ENCODE measurements around the gene UNC13A. TPM values are rescaled to one million over a fixed set of nuclear protein-coding genes. Genes with fewer than 3 reads are reported as not detected.

UNC13A gene
- total RNA-seq, 1 experiment from 2014 or later, result 0.18 TPM

DNA sequence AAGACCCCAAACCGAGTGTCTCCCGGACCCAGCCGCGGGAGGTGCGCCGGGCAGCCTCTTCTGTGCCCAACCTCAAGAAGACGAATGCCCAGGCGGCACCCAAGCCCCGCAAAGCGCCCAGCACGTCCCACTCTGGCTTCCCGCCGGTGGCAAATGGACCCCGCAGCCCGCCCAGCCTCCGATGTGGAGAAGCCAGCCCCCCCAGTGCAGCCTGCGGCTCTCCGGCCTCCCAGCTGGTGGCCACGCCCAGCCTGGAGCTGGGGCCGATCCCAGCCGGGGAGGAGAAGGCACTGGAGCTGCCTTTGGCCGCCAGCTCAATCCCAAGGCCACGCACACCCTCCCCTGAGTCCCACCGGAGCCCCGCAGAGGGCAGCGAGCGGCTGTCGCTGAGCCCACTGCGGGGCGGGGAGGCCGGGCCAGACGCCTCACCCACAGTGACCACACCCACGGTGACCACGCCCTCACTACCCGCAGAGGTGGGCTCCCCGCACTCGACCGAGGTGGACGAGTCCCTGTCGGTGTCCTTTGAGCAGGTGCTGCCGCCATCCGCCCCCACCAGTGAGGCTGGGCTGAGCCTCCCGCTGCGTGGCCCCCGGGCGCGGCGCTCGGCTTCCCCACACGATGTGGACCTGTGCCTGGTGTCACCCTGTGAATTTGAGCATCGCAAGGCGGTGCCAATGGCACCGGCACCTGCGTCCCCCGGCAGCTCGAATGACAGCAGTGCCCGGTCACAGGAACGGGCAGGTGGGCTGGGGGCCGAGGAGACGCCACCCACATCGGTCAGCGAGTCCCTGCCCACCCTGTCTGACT is 39.0 kb upstream of the UNC13A start:
- H3K4me3 ChIP-seq (ENCODE audit: low read depth, low read length), result no peak overlapping the region

DNA sequence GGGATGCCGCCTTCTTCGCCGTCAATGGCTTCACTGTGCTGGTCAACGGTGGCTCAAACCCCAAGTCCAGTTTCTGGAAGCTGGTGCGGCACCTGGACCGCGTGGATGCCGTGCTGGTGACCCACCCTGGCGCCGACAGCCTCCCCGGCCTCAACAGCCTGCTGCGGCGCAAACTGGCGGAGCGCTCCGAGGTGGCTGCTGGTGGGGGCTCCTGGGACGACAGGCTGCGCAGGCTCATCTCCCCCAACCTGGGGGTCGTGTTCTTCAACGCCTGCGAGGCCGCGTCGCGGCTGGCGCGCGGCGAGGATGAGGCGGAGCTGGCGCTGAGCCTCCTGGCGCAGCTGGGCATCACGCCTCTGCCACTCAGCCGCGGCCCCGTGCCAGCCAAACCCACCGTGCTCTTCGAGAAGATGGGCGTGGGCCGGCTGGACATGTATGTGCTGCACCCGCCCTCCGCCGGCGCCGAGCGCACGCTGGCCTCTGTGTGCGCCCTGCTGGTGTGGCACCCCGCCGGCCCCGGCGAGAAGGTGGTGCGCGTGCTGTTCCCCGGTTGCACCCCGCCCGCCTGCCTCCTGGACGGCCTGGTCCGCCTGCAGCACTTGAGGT is 38.1 kb upstream of the UNC13A start:
- DNase-seq, result no peak
- Histone ChIP-seq H3K4me3 (ENCODE audit: low read depth, low read length) (no peak overlapping the region), H3K27me3 (replicated peaks; ENCODE audit: control insufficient read depth, insufficient read depth, low read length) (no peaks in the 10 kb centered on the region), H3K4me1 (no peaks in the 10 kb centered on the region), H3K9me3 (no peaks in the 10 kb centered on the region), H3K36me3 (ENCODE audit: control insufficient read depth, insufficient read depth, low read length) (no peaks in the 10 kb centered on the region; the same call in 1 of the 2 replicates)
- CTCF ChIA-PET, result interaction anchor here (1.0 kb wide), 1 partner anchor 20 kb away, joined by 3 read pairs; no protein-coding TSS in a partner anchor
- Mint-ChIP-seq H3K27me3 (ENCODE audit: insufficient read depth, unreplicated experiment) (no peaks in the 10 kb centered on the region), H3K36me3 (ENCODE audit: insufficient read depth, unreplicated experiment) (peaks cover 32% of the 10 kb centered on the region), H3K4me1 (ENCODE audit: low read depth, unreplicated experiment) (no peaks in the 10 kb centered on the region), H3K9me3 (ENCODE audit: unreplicated experiment) (no peaks in the 10 kb centered on the region), H3K4me3 (ENCODE audit: unreplicated experiment) (no peak overlapping the region), H3K27ac (ENCODE audit: unreplicated experiment) (no peak overlapping the region)
- BruUV-seq (replicated peaks), result no TSS peak
- intact Hi-C loops (cut with micrococcal nuclease; ENCODE audit: unreplicated experiment), result no loop called here
- POLR2A ChIA-PET, result interaction anchor here (0.6 kb wide), 1 partner anchor 282 kb away, joined by 3 read pairs; no protein-coding TSS in a partner anchor
- TF ChIP-seq, protein P1, sequence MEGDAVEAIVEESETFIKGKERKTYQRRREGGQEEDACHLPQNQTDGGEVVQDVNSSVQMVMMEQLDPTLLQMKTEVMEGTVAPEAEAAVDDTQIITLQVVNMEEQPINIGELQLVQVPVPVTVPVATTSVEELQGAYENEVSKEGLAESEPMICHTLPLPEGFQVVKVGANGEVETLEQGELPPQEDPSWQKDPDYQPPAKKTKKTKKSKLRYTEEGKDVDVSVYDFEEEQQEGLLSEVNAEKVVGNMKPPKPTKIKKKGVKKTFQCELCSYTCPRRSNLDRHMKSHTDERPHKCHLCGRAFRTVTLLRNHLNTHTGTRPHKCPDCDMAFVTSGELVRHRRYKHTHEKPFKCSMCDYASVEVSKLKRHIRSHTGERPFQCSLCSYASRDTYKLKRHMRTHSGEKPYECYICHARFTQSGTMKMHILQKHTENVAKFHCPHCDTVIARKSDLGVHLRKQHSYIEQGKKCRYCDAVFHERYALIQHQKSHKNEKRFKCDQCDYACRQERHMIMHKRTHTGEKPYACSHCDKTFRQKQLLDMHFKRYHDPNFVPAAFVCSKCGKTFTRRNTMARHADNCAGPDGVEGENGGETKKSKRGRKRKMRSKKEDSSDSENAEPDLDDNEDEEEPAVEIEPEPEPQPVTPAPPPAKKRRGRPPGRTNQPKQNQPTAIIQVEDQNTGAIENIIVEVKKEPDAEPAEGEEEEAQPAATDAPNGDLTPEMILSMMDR (IDR thresholded peaks at IDR 0.05; ENCODE audit: insufficient read depth in 1 of 2, low read depth in 1 of 2, low read length in 1 of 2, severe bottlenecking in 1 of 2, unreplicated experiment in 1 of 2), result no peak

More for the DNA sequence above, 39.0 kb upstream of the UNC13A start:
- Mint-ChIP-seq H3K36me3 (ENCODE audit: insufficient read depth, unreplicated experiment) (peaks cover 42% of the 10 kb centered on the region), H3K27ac (ENCODE audit: unreplicated experiment) (no peak overlapping the region), H3K4me1 (ENCODE audit: low read depth, unreplicated experiment) (no peaks in the 10 kb centered on the region), H3K27me3 (ENCODE audit: insufficient read depth, unreplicated experiment) (no peaks in the 10 kb centered on the region), H3K4me3 (ENCODE audit: unreplicated experiment) (no peak overlapping the region), H3K9me3 (ENCODE audit: unreplicated experiment) (no peaks in the 10 kb centered on the region)
- CTCF ChIA-PET, result no interaction called here
- BruUV-seq (replicated peaks), result no TSS peak
- no peaks in the 10 kb centered on the region for H3K27me3 ChIP-seq (replicated peaks; ENCODE audit: control insufficient read depth, insufficient read depth, low read length)
- no peaks in the 10 kb centered on the region; the same call in 1 of the 2 replicates for H3K36me3 ChIP-seq (ENCODE audit: control insufficient read depth, insufficient read depth, low read length)
- DNase-seq, result no peak
- no peaks in the 10 kb centered on the region for H3K4me1 ChIP-seq
- no peaks in the 10 kb centered on the region for H3K9me3 ChIP-seq
- POLR2A ChIA-PET, result no interaction called here
- TF ChIP-seq, protein P1 (IDR thresholded peaks at IDR 0.05; ENCODE audit: insufficient read depth in 1 of 2, low read depth in 1 of 2, low read length in 1 of 2, severe bottlenecking in 1 of 2, unreplicated experiment in 1 of 2), result no peak
- intact Hi-C loops (cut with micrococcal nuclease; ENCODE audit: unreplicated experiment), result no loop called here

DNA sequence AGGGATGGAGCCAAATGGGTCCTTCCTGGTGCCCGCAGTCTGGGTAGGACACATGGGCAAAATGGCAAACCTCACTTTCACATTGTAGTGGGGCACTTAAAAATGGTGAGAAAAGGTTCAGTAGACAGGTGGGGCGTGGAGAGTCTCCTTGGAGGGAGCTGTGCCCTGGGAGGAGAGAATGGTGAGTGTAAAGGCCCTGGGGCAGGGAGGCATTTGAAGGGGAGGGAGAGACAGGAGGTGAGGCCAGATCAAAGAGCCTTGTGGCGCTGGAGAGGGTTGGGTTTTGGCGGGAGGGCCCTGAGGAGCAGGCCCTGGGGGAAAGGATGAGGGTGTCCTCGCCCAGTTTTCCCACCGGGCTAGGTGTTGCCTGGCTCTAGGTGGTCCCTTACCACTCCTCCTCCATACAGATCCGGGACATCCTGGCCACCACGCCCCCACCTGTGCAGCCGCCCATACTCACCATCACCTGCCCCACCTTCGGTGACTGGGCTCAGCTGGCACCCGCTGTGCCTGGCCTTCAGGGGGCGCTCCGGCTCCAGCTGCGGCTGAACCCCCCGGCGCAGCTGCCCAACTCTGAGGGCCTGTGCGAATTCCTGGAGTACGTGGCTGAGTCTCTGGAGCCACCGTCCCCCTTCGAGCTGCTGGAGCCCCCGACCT is 37.4 kb upstream of the UNC13A start:
- intact Hi-C loops (cut with micrococcal nuclease; ENCODE audit: unreplicated experiment), result no loop called here
- H3K4me1 ChIP-seq, result peaks cover 3% of the 10 kb centered on the region; the same call in 1 of the 2 replicates
- no peak for DNase-seq
- no peak overlapping the region for H3K4me3 Mint-ChIP-seq (ENCODE audit: unreplicated experiment)
- POLR2A ChIA-PET, result no interaction called here
- H3K36me3 ChIP-seq (ENCODE audit: control insufficient read depth, insufficient read depth, low read length), result no peaks in the 10 kb centered on the region; the same call in 1 of the 2 replicates
- TF ChIP-seq, protein P1 (IDR thresholded peaks at IDR 0.05; ENCODE audit: insufficient read depth in 1 of 2, low read depth in 1 of 2, low read length in 1 of 2, severe bottlenecking in 1 of 2, unreplicated experiment in 1 of 2), result peak; percentile 4 to 25
- no peak overlapping the region for H3K4me3 ChIP-seq (ENCODE audit: low read depth, low read length)
- H3K27me3 Mint-ChIP-seq (ENCODE audit: insufficient read depth, unreplicated experiment), result no peaks in the 10 kb centered on the region
- H3K4me1 Mint-ChIP-seq (ENCODE audit: low read depth, unreplicated experiment), result peaks cover under 1% of the 10 kb centered on the region
- peaks cover 25% of the 10 kb centered on the region for H3K36me3 Mint-ChIP-seq (ENCODE audit: insufficient read depth, unreplicated experiment)
- no peaks in the 10 kb centered on the region for H3K9me3 Mint-ChIP-seq (ENCODE audit: unreplicated experiment)
- H3K27ac Mint-ChIP-seq (ENCODE audit: unreplicated experiment), result no peak overlapping the region
- H3K27me3 ChIP-seq (replicated peaks; ENCODE audit: control insufficient read depth, insufficient read depth, low read length), result no peaks in the 10 kb centered on the region
- CTCF ChIA-PET, result interaction anchor here (1.0 kb wide), 1 partner anchor 21 kb away, joined by 3 read pairs; no protein-coding TSS in a partner anchor
- no TSS peak for BruUV-seq (replicated peaks)
- no peaks in the 10 kb centered on the region for H3K9me3 ChIP-seq
